Tibial nerve (tissue), 4 donors: ENCODE measurements around the gene DDIT3. TPM values are rescaled to one million over a fixed set of nuclear protein-coding genes. Genes with fewer than 3 reads are reported as not detected.

Experiments
- DNase-seq, 2 donors: peaks; one replicate each; pipeline ENCODE4 v3.0.0-alpha.2; 2019; ENCODE audit warnings: low spot score in 2 of 2
- H3K27ac ChIP-seq, 4 donors: fragments of 200-600 bp; sonication (generic) in 3 of 4; one replicate each; pipeline ENCODE4 v1.5.1; 2017 to 2019; ENCODE audit warnings: mild to moderate bottlenecking in 1 of 4
- H3K27me3 ChIP-seq, 2 donors: fragments of 200-600 bp; sonication (generic) in 1 of 2; one replicate each; pipeline versions ENCODE4 v1.5.1 to v1.6.0; 2017 to 2019
- H3K36me3 ChIP-seq, 3 donors: fragments of 200-600 bp; sonication (generic); one replicate each; pipeline ENCODE4 v1.5.1; 2018 to 2019
- H3K4me1 ChIP-seq, 4 donors: fragments of 200-600 bp; sonication (generic) in 3 of 4; one replicate each; pipeline ENCODE4 v1.5.1; 2017 to 2019
- H3K4me3 ChIP-seq, 4 donors: fragments of 200-600 bp; sonication (generic) in 3 of 4; one replicate each; pipeline ENCODE4 v1.5.1; 2017 to 2019; ENCODE audit warnings: mild to moderate bottlenecking in 1 of 4, moderate library complexity in 1 of 4
- H3K9me3 ChIP-seq, 4 donors: fragments of 200-600 bp; sonication (generic) in 3 of 4; one replicate each; pipeline ENCODE4 v1.5.1; 2017 to 2019
- EP300 ChIP-seq, 2 donors: sonication (generic); formaldehyde crosslinking; IDR thresholded peaks; one replicate each; pipeline ENCODE4 v1.6.1; 2017; ENCODE audit warnings: antibody characterized with exemption in 2 of 2, mild to moderate bottlenecking in 1 of 2
- POLR2A ChIP-seq, 2 donors: fragments of 450-650 bp; IDR thresholded peaks; one replicate each; pipeline ENCODE4 v1.6.1; 2017; ENCODE audit warnings: antibody characterized with exemption in 2 of 2, mild to moderate bottlenecking in 2 of 2, moderate library complexity in 2 of 2
- WGBS, 2 donors: methylation state at CpG; one replicate each; pipeline ENCODE4 v1.1.5; 2018; 5-methylcytosine and 5-hydroxymethylcytosine counted together
- total RNA-seq, 4 donors: library from RNA; depleted of rRNA; stranded (reverse); fragments of >200 nt; gene quantifications; one replicate each; pipeline ENCODE4 v1.1.0, GENCODE V29; 2016
- TF ChIP-seq, protein P1 (sequence below), 5 experiments: fragments of 200-600 bp in 3 of 5; fragments of 450-650 bp in 2 of 5; sonication (generic) in 3 of 5; IDR thresholded peaks; one replicate each; pipeline ENCODE4 v1.5.1; 2016 to 2019; ENCODE audit warnings: antibody characterized with exemption in 5 of 5, mild to moderate bottlenecking in 3 of 5, moderate library complexity in 2 of 5

The DDIT3 gene
- total RNA-seq, 4 donors from 2014 or later, result 35.2 to 49.2 (median 42.1) TPM

DNA sequence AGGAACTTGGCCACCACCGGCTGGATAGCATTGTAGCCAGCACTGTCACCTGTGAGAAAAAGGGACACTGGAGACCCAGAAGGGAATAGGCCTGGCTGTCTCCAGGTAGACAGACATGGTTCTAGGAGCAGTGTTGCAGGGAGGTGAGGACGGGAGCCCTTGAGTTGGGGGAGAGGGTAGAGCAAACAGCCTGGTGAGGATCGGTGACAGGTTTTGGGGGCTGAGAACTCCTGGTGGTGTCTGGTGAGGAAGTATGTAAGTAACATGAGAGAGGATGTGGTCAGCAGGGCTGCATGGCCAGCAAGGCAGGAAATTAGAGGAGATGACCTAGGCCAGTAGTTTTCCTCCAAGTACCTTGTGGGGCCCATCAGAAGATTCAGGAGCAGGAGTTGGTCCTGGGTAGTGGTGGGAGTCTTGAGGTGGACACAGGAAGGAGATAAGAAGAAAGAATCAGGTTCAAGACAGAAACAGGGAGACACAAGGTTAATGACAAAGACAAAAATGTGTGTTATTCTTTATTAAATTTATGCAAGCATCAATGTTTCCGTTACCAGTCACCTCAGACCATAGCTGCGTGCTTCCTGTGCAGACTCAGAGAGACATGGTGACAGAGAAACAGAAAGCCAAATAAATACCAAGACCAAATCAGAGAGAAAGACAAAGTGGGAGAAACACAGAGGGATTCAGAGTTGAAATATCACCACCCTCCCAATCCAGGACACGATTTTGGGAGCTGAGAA, 40.8 kb downstream of the DDIT3 start, which contains the start of gene ARHGAP9:
Gene ARHGAP9 (minus strand): TSS at position 491 of the 740 bp plus-strand sequence. CDS start 460 bp downstream, at position 31.
- peak within 1 kb of the TSS in 3 of 4 donors; percentile 50 to 85 (median 63) for H3K27ac ChIP-seq
- H3K9me3 ChIP-seq, result no peaks in the 10 kb centered on the region
- TF ChIP-seq POLR2A (IDR thresholded peaks at IDR 0.05) (no peak), EP300 (IDR thresholded peaks at IDR 0.05) (no peak)
- TF ChIP-seq, protein P1, sequence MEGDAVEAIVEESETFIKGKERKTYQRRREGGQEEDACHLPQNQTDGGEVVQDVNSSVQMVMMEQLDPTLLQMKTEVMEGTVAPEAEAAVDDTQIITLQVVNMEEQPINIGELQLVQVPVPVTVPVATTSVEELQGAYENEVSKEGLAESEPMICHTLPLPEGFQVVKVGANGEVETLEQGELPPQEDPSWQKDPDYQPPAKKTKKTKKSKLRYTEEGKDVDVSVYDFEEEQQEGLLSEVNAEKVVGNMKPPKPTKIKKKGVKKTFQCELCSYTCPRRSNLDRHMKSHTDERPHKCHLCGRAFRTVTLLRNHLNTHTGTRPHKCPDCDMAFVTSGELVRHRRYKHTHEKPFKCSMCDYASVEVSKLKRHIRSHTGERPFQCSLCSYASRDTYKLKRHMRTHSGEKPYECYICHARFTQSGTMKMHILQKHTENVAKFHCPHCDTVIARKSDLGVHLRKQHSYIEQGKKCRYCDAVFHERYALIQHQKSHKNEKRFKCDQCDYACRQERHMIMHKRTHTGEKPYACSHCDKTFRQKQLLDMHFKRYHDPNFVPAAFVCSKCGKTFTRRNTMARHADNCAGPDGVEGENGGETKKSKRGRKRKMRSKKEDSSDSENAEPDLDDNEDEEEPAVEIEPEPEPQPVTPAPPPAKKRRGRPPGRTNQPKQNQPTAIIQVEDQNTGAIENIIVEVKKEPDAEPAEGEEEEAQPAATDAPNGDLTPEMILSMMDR (IDR thresholded peaks at IDR 0.05), result no peak
- H3K4me1 ChIP-seq, result peaks cover 0 to 17% (median 14%) of the 10 kb centered on the region in 4 donors
- H3K27me3 ChIP-seq, result peaks cover 3 to 40% of the 10 kb centered on the region in 2 donors
- no peak for DNase-seq
- H3K36me3 ChIP-seq, result no peaks in the 10 kb centered on the region
- 68 to 73% methylated on average over 6 of the region's 6 CpGs for WGBS, 2 donors
- peak within 1 kb of the TSS in 1 of 4 donors; percentile 44 for H3K4me3 ChIP-seq

DNA sequence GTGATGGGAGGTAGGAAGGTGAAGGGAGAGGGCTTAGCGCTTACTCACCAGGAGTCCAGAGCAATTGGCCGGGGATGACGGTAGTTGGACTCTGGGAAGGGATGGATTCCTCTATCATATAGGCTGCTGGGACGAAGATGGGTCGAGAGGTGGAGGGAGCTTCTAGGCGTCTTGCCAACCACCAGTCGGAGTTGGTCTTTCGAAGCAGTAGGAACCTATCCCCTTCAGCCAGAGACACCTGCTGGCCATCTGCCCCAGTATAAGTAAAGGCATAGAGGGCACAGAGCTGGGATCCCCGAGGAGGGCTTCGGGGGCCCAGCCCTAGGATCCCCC, 41.3 kb downstream of the DDIT3 start:
- H3K4me3 ChIP-seq, result peak overlapping the region in 1 of 4 donors; percentile 44
- 80 to 85% methylated on average over 10 of the region's 10 CpGs for WGBS, 2 donors
- H3K36me3 ChIP-seq, result no peaks in the 10 kb centered on the region
- peaks cover 3 to 45% of the 10 kb centered on the region in 2 donors for H3K27me3 ChIP-seq
- no peaks in the 10 kb centered on the region for H3K9me3 ChIP-seq
- DNase-seq, result no peak
- H3K4me1 ChIP-seq, result peaks cover 0 to 17% (median 14%) of the 10 kb centered on the region in 4 donors
- TF ChIP-seq EP300 (IDR thresholded peaks at IDR 0.05), result no peak
- TF ChIP-seq POLR2A (IDR thresholded peaks at IDR 0.05), result no peak
- TF ChIP-seq, protein P1 (IDR thresholded peaks at IDR 0.05), result no peak
- H3K27ac ChIP-seq, result peak overlapping the region in 2 of 4 donors; percentile 63 to 85

- H3K4me1 ChIP-seq, result peaks cover 0 to 17% (median 14%) of the 10 kb centered on the region in 4 donors
- no peak for DNase-seq
- no peaks in the 10 kb centered on the region for H3K9me3 ChIP-seq
- peaks cover 3 to 55% of the 10 kb centered on the region in 2 donors for H3K27me3 ChIP-seq
- TF ChIP-seq, protein P1 (IDR thresholded peaks at IDR 0.05), result no peak
- TF ChIP-seq POLR2A (IDR thresholded peaks at IDR 0.05), result no peak
- TF ChIP-seq EP300 (IDR thresholded peaks at IDR 0.05), result no peak
- no peaks in the 10 kb centered on the region for H3K36me3 ChIP-seq
- H3K27ac ChIP-seq, result peak overlapping the region in 3 of 4 donors; percentile 50 to 85 (median 63)
- 54 to 59% methylated on average over 11 to 12 of the region's 12 CpGs for WGBS, 2 donors
- H3K4me3 ChIP-seq, result peak overlapping the region; percentile 2 to 51 (median 26)
Observed at GRCh38 chr12:57477710-57478681, 42.3 kb downstream of the DDIT3 start.

DNA sequence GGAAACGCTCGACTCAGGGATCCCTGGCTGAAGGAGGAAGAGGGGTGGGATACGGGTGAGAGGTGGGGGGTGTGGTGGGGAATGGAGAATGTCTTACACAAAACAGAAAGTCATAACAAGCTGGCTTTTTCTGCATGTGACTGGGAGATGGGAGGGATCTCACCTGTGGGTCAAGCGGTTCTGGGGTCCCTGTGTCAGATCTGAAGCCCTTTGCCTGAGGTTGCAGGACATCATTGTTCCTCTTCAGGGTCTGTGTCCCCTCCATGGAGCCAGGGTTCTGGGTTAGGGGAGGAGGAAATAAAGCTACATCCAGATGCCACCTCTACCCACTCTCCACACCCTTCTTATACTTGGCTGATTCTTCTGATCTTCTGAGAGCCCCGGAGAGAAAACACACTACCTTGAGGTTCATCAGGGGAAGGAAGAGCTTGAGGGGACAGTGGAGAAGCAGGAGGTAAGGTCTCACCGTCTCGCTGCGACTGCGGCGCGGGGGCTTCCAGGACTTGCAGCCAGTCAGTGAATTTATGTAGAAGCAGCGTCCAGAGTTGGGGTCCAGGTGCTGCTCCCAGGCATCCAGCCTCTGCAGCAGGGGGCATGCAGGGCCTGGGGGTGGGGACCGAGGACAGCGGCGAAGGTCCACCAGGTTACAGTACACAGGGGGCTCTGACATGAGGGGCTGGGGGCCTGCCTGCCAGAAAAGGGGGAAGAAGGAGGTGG, 43.2 kb downstream of the DDIT3 start:
- peak overlapping the region; percentile 2 to 51 (median 26) for H3K4me3 ChIP-seq
- no peaks in the 10 kb centered on the region for H3K36me3 ChIP-seq
- no peaks in the 10 kb centered on the region for H3K9me3 ChIP-seq
- peaks cover 0 to 17% (median 14%) of the 10 kb centered on the region in 4 donors for H3K4me1 ChIP-seq
- 74 to 85% methylated on average over 15 of the region's 15 CpGs for WGBS, 2 donors
- H3K27me3 ChIP-seq, result peaks cover 3 to 62% of the 10 kb centered on the region in 2 donors
- TF ChIP-seq, protein P1 (IDR thresholded peaks at IDR 0.05), result no peak
- TF ChIP-seq EP300 (IDR thresholded peaks at IDR 0.05), result no peak
- DNase-seq, result no peak
- peak overlapping the region in 3 of 4 donors; percentile 1 to 85 (median 63) for H3K27ac ChIP-seq
